ENCODE data around the gene MLXIP. TPM values are rescaled to one million over a fixed set of nuclear protein-coding genes. Genes with fewer than 3 reads are reported as not detected.

Gene MLXIP
- total and polyA plus RNA-seq, 2 of the 8 experiments (the other 6 are each of a cell fraction or from before 2014, with no cell fraction given) = 5.5 to 40.5 TPM

DNA sequence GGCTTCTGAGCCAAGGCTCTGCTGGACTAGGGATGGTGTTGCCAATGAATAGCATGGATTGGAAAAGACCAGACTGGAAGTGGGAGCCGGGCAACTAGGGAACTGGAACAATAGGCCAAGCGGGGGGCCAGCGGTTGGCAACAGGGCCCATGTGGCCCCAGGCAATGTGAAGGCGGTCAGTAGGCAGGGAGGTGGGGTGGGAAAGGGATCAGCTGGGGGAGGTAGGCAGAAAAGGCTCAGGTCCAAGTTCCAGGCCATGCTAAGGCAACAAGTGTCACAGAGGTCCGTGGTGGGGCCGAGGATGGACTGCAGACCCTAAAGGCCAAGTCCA, 14.9 kb upstream of the MLXIP start:
- H3K9me3 ChIP-seq (ENCODE audit: insufficient read depth in 2 of 2, low read depth in 1 of 2, low read length in 1 of 2) = no peaks in the 10 kb centered on the region
- peaks cover 2 to 17% (median 7%) of the 10 kb centered on the region in 4 experiments; a peak in 3 of 8 replicates for H3K36me3 ChIP-seq (ENCODE audit: control insufficient read depth in 2 of 4, insufficient read depth in 4 of 4, low read length in 3 of 4)
- H3K4me3 ChIP-seq (ENCODE audit: extremely low read depth in 1 of 4, insufficient read depth in 2 of 4, low read depth in 3 of 4, low read length in 4 of 4) = no peak overlapping the region
- H3K56ac ChIP-seq (replicated peaks; ENCODE audit: insufficient read length, low read depth, low read length) = no peak overlapping the region
- H4K8ac ChIP-seq (ENCODE audit: extremely low read depth, insufficient read depth, low read length) = no peak overlapping the region
- ChIA-PET POLR2A (ENCODE audit: partially characterized antibody) (interaction anchor here (0.6 to 3.1 kb wide), 7 partner anchors 10 to 43 kb away, joined by 3 to 12 read pairs (median 7); no protein-coding TSS in a partner anchor), CTCF (ENCODE audit: partially characterized antibody) (interaction anchor here (0.6 to 20.6 kb wide), 20 partner anchors 9 to 367 kb away, joined by 3 to 379 read pairs (median 4); partner anchors contain the start of gene CFAP251)
- no peak overlapping the region for H3K27ac ChIP-seq (ENCODE audit: low read depth, low read length)
- no peaks in the 10 kb centered on the region for H4K20me1 ChIP-seq (replicated peaks in 1 of 2; ENCODE audit: control insufficient read depth in 1 of 2, insufficient read depth in 2 of 2, low read length in 2 of 2)
- H3K14ac ChIP-seq (ENCODE audit: insufficient read length) = no peak overlapping the region
- no peak overlapping the region; the same call in 1 of the 2 replicates for H2AK5ac ChIP-seq (ENCODE audit: low read depth, low read length)
- H3K4me2 ChIP-seq (ENCODE audit: insufficient read depth in 1 of 2, low read depth in 2 of 2, low read length in 2 of 2) = peak overlapping the region in 1 of 2 experiments; percentile 61; a peak in 1 of 4 replicates
- H2BK15ac ChIP-seq (ENCODE audit: low read length) = peak overlapping the region; percentile 89; the same call in 1 of the 2 replicates
- H2BK12ac ChIP-seq (ENCODE audit: low read depth, low read length) = peak overlapping the region; percentile 71; the same call in 1 of the 2 replicates
- no peak for DNase-seq (ENCODE audit: low read depth in 1 of 2, low spot score in 2 of 2)
- peak overlapping the region in 1 of 4 experiments; percentile 4; a peak in 1 of 7 replicates for H3K9ac ChIP-seq (replicated peaks in 1 of 4; ENCODE audit: extremely low read depth in 1 of 4, low read depth in 3 of 4, low read length in 3 of 4)
- H2BK120ac ChIP-seq (replicated peaks; ENCODE audit: low read depth, low read length) = no peak overlapping the region
- no peaks in the 10 kb centered on the region for H3K79me2 ChIP-seq (ENCODE audit: control insufficient read depth in 1 of 2, insufficient read depth in 2 of 2, low read length in 2 of 2)
- H3K27me3 ChIP-seq (replicated peaks in 1 of 4; ENCODE audit: control insufficient read depth in 3 of 4, extremely low read depth in 1 of 4, insufficient read depth in 3 of 4, low read length in 3 of 4) = no peaks in the 10 kb centered on the region
- H2AFZ ChIP-seq (ENCODE audit: low read length) = no peak overlapping the region
- H4K5ac ChIP-seq (ENCODE audit: insufficient read length, low read depth, low read length) = no peak overlapping the region
- H2BK5ac ChIP-seq (ENCODE audit: low read depth, low read length) = 0 out of 2 replicates have a peak overlapping the region, but pooled peaks have one; percentile 9
- H3K79me1 ChIP-seq (ENCODE audit: low read depth, low read length) = 0 out of 2 replicates have a peak, but pooled peaks cover 2% of the 10 kb centered on the region
- no peak overlapping the region for H3K4ac ChIP-seq (replicated peaks; ENCODE audit: insufficient read length, low read depth, low read length)
- H3K23ac ChIP-seq (ENCODE audit: insufficient read length) = no peak overlapping the region
- no peak for FAIRE-seq
- H3K18ac ChIP-seq (ENCODE audit: extremely low read depth, low read length) = peak overlapping the region; percentile 52; the same call in 1 of the 2 replicates
- H3K23me2 ChIP-seq (ENCODE audit: low read depth, low read length) = no peaks in the 10 kb centered on the region
- peak overlapping the region; percentile 49 for H4K91ac ChIP-seq (replicated peaks; ENCODE audit: insufficient read length, low read length)
- 70% methylated on average over 6 of the region's 6 CpGs; no CpG with 5 or more reads in 1 of the 2 experiments for WGBS, 2 experiments (ENCODE audit: extremely low coverage in 1 of 2, insufficient coverage in 1 of 2, insufficient read length in 1 of 2, insufficient replicate concordance in 2 of 2, low coverage in 1 of 2, low lambda C conversion rate in 2 of 2, missing lambda C conversion rate in 1 of 2)
- 0 out of 2 replicates have a peak overlapping the region, but pooled peaks have one; percentile 76 for H2BK20ac ChIP-seq (ENCODE audit: low read length)
- peaks cover 0 to 21% (median 10%) of the 10 kb centered on the region in 4 experiments; a peak in 6 of 7 replicates for H3K4me1 ChIP-seq (replicated peaks in 1 of 4; ENCODE audit: control insufficient read depth in 3 of 4, insufficient read depth in 4 of 4, low read length in 3 of 4)
- TF ChIP-seq RXRA (IDR thresholded peaks at IDR 0.05; ENCODE audit: insufficient read depth, low read depth, low read length) (no peak), RFX5 (IDR thresholded peaks at IDR 0.05; ENCODE audit: borderline replicate concordance, low read depth, low read length) (no peak), NANOG (IDR thresholded peaks at IDR 0.05; ENCODE audit: insufficient read depth, low read depth, low read length, poor library complexity, severe bottlenecking) (no peak), TEAD4 (IDR thresholded peaks at IDR 0.05; ENCODE audit: low read depth, low read length) (no peak), SAP30 (IDR thresholded peaks at IDR 0.05; ENCODE audit: insufficient read depth, insufficient replicate concordance, low read length) (no peak), SP1 (IDR thresholded peaks at IDR 0.05; ENCODE audit: low read depth, low read length) (no peak), CBX8 (IDR thresholded peaks at IDR 0.05; ENCODE audit: borderline replicate concordance, low read depth, low read length) (no peak), GTF2F1 (IDR thresholded peaks at IDR 0.05; ENCODE audit: borderline replicate concordance, low read depth, low read length) (no peak), GABPA (IDR thresholded peaks at IDR 0.05; ENCODE audit: borderline replicate concordance, insufficient read depth, low read length) (no peak), CHD2 (IDR thresholded peaks at IDR 0.05; ENCODE audit: low read length) (no peak), EGR1 (IDR thresholded peaks at IDR 0.05; ENCODE audit: borderline replicate concordance, low read depth, low read length) (no peak), POU5F1 (IDR thresholded peaks at IDR 0.05; ENCODE audit: low read depth, low read length) (no peak)
- TF ChIP-seq, protein P1, sequence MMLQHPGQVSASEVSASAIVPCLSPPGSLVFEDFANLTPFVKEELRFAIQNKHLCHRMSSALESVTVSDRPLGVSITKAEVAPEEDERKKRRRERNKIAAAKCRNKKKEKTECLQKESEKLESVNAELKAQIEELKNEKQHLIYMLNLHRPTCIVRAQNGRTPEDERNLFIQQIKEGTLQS (IDR thresholded peaks at IDR 0.05; ENCODE audit: insufficient read depth, low read depth, low read length) = no peak
